GM21367 (cell line): ENCODE measurements around the gene BAX.

Experiments used
- ATAC-seq: cut with Tn5 transposase; IDR thresholded peaks from one replicate; pipeline ENCODE4 v1.9.1; 2021; ENCODE audit not compliant: unreplicated experiment

BAX gene

GRCh38 chr19:48977061-48977460, 22.4 kb downstream of the BAX start:
- ATAC-seq, result no peak

DNA sequence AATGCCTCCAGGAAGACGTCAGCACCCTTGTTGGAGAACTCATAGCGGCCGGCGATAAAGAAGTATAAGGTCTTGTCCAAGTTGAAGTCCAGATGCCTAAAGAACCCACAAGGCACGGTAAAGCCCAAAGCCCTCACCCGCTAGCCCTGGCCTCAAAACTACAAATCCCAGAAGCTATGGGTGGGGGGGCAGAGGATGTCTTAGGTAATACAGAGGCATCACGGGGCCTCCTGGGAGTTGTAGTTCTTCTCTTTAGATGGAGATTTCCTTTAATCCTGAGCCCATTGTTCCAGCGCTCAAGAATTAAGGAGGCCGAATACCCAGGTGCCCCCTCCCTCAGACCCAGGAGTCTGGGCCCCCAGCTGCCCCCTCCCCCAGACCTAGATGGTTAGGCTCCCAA, 27.6 kb downstream of the BAX start:
- ATAC-seq, result no peak

GRCh38 chr19:48985711-48986110, 31.0 kb downstream of the BAX start:
- no peak for ATAC-seq

DNA sequence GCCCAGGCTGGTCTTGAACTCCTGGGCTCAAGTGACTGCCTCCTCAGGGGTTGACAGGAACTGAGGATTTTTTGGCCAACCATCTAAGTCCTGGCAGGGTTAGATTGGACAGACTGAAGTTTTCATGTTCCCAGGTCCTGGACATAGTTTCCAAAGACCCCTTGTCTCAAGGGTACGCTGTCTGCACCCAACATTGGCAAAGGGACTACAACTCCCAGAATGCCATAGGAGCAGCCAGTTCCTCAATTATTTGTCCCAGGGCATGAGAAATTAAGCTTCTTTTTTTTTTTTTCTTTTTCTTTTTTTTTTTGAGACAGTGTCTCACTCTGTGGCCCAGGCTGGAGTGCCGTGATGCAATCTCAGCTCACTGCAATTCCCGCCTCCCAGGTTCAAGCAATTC, 31.5 kb downstream of the BAX start:
- ATAC-seq, result no peak

GRCh38 chr19:48987323-48987722, 32.6 kb downstream of the BAX start:
- ATAC-seq, result no peak

DNA sequence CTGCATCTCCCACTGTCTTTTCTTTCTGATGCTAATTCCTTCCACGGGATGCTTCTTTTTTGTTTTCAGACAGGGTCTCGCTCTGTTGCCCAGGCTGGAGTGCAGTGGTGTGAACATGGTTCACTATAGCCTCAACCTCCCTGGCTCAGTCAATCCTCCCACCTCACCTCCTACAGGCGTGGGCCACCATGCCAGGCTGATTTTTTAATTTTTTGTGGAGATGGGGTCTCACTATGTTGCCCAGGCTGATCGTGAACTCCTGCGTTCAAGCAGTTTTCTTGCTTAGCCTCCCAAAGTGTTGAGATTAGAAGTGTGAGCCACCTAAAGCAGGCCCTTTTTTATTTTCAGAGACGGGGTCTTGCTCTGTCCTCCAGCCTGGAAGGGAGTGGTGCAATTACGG, 33.6 kb downstream of the BAX start:
- ATAC-seq, result no peak

- no peak for ATAC-seq
These were observed 34.2 kb downstream of the BAX start for GRCh38 chr19:48988860-48989259.

DNA sequence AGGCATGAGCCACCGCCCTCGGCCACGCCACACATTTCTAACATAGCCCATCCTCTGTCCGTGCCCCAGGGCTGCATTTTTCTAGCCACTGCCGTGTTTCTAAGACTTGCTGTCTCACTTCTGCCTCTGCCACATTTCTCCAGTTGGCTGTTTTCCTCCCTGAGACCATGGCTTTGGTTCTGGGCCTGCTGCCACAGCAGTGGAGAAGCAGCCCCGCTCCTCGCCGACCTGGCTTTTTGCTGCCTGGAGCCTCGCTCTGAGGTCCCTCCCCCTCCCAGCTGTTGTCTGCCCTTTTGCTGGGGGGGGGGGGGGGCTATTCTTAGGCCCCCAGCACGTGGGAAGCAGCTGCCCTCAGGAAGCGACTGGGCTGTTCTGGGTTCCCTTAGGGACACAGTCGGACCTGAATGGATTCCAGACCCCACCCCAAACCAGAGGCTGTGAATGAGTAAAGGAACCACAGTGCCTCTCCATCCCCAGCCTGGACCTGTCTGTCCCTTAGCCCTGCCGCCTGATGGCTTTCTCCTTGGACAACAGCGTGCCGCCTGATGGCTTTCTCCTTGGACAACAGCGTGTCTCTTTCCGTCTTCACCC, 35.1 kb downstream of the BAX start:
- no peak for ATAC-seq

DNA sequence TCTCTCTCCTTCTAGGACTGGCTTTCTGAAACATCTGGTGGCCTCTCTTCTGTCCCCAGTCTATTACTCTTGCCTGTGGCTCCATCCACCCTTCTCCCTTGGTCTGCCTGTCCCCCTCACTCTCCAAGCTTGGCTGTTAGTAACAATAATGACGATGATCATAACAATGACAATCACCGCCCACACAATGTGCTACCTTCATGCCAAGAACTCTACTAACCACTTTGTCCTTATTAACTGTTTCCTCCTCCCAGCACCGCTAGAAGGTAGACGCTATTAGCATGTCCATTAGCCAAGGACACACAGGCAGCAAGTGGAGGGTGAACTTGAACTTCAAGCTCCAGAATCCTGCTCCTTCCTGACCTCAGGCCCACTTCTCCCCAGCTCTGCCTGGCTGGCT, 35.7 kb downstream of the BAX start:
- ATAC-seq, result no peak

- no peak for ATAC-seq
These were observed 36.4 kb downstream of the BAX start for GRCh38 chr19:48991011-48991609.

GRCh38 chr19:48991873-48992580, 37.4 kb downstream of the BAX start:
- ATAC-seq, result no peak

GRCh38 chr19:48992581-48993174, 38.0 kb downstream of the BAX start:
- peak; percentile 1 for ATAC-seq

DNA sequence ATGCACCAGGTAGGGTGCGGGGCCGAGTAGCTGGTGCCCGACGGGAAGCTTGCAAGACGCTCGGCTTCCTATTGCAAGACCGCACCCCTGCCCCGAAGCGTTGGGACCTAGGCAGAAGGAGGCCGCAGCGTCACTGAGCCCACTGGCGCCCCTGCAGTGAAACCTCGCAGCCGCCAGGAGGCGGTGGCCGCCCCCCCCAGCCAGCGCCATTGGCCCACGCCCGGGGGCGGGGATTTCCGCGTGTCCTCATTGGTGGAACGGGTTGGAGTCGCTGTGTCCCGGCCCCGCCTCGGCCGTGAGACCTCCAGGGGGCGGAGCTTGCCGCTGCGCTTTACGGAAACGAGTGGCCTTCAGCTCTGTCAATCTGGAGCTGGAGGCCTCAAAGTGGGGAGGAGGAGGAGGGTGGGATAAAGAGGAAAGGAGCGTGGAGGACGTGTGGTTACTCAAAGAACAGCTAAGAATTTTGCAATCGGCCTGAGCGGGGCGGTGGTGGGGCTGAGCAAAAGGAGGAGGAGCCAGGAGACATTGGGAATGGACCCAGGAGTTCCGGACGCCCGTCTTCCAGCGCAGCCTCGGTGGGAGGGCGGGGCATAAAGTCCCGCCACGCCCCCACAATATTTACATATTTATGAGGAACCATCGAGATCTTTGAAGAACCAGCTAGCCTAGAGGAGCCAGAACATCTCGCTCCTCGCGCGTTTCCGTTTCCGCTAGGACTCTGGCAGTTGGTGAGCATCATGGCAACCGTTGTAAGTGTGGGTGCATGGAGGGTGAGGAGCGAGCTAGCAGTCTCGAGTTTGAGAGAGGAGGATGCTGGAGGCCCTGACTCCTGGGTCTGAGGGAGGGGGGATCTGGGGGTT, 38.7 kb downstream of the BAX start, which contains the start of the genes GYS1 and RUVBL2:
GYS1 (minus strand) TSS at position 135 of the 860 bp plus-strand sequence. CDS start 197 bp downstream, outside the sequence.
RUVBL2 (plus strand) TSS at position 713 of the 860 bp plus-strand sequence; CDS start at position 738, 25 bp downstream.
- ATAC-seq, result peak; percentile 71

DNA sequence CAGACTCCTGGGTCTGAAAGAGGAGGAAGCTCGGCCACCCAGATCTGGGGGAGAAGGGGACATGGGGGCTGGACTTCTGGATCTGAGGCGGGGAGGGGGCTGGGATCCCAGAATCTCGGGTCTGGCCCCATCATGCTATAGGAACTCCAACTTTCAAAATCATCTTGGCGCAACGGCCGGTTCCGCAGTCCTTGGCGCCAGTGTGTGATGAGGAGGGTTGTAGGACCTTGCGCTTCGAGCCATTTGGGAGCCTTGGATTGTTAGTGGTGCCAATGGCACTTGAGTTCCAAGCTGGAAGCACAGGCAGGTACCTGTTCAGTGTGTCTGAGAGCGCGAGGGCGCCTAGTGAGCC, 39.3 kb downstream of the BAX start:
- ATAC-seq, result no peak

GRCh38 chr19:48997972-48998371, 43.3 kb downstream of the BAX start:
- no peak for ATAC-seq

GRCh38 chr19:48999481-49000325, 45.0 kb downstream of the BAX start:
- no peak for ATAC-seq

DNA sequence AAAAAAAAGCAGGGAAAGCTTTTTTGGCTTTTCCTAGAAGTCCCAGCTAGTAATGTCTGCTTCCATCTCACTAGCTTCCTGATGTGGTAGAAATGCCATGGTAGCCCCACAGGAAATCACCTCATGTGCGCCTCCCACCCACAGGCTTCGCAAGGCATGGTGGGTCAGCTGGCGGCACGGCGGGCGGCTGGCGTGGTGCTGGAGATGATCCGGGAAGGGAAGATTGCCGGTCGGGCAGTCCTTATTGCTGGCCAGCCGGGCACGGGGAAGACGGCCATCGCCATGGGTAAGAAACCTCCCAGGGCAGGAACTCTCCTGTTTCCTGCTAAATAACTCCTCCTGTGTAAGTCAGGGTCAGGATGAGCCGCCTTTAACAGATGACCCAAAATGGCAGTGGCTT, 49.5 kb downstream of the BAX start:
- no peak for ATAC-seq

- no peak for ATAC-seq
These were observed 50.4 kb downstream of the BAX start for GRCh38 chr19:49004964-49005614.

DNA sequence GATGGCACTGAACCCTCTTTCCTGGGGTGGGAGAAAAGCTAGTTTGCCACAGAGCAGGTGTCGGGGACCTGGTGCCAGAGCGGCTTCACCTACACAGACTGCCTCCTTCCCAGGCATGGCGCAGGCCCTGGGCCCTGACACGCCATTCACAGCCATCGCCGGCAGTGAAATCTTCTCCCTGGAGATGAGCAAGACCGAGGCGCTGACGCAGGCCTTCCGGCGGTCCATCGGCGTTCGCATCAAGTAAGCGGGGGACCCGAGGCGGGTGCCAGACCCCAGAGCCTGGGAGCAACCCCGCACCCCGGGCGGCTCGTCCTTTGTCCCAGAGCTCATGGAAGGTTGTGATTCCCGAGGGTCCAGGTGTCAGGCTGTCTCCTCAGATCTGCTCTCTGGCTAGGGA, 52.2 kb downstream of the BAX start:
- ATAC-seq, result no peak

- no peak for ATAC-seq
These were observed 55.2 kb downstream of the BAX start for GRCh38 chr19:49009828-49010227.
